Spleen (tissue), 11 donors: ENCODE data around the gene TGM4. TPM values are rescaled to one million over a fixed set of nuclear protein-coding genes. Genes with fewer than 3 reads are reported as not detected.

Source experiments
- DNase-seq: peaks from one replicate; pipeline ENCODE4 v3.0.0-alpha.2; 2020
- H3K27ac ChIP-seq, 8 donors: fragments of 200-600 bp; sonication (generic) in 7 of 8; 1 replicate in 4 of 8; 2 replicates in 4 of 8; pipeline versions ENCODE4 v1.5.0 to v1.8.0; 2016 to 2021; ENCODE audit warnings: inconsistent platforms in 4 of 8, mild to moderate bottlenecking in 4 of 8, moderate library complexity in 1 of 8
- H3K27me3 ChIP-seq, 7 donors: fragments of 200-600 bp; sonication (generic) in 6 of 7; replicated peaks in 1 of 7; 1 replicate in 4 of 7; 2 replicates in 3 of 7; pipeline versions ENCODE4 v1.5.0 to v1.8.0; 2016 to 2021; ENCODE audit warnings: inconsistent platforms in 3 of 7, mild to moderate bottlenecking in 1 of 7
- H3K36me3 ChIP-seq, 6 donors: fragments of 200-600 bp; sonication (generic) in 5 of 6; 1 replicate in 4 of 6; 2 replicates in 2 of 6; pipeline versions ENCODE4 v1.5.0 to v1.8.0; 2016 to 2021; ENCODE audit warnings: inconsistent platforms in 2 of 6
- H3K4me1 ChIP-seq, 6 donors: fragments of 200-600 bp; sonication (generic) in 5 of 6; 1 replicate in 3 of 6; 2 replicates in 3 of 6; pipeline versions ENCODE4 v1.5.0 to v1.8.0; 2016 to 2021; ENCODE audit warnings: inconsistent platforms in 3 of 6
- H3K4me3 ChIP-seq, 8 donors: fragments of 200-600 bp; sonication (generic) in 7 of 8; 1 replicate in 4 of 8; 2 replicates in 4 of 8; pipeline versions ENCODE4 v1.5.0 to v1.8.0; 2016 to 2021; ENCODE audit warnings: inconsistent platforms in 4 of 8, mild to moderate bottlenecking in 4 of 8, moderate library complexity in 2 of 8
- H3K9me3 ChIP-seq, 8 donors: fragments of 200-600 bp; sonication (generic) in 7 of 8; 1 replicate in 4 of 8; 2 replicates in 4 of 8; pipeline versions ENCODE4 v1.5.0 to v1.8.0; 2016 to 2021; ENCODE audit warnings: inconsistent platforms in 4 of 8
- CTCF ChIP-seq, 11 experiments: fragments of 200-600 bp in 7 of 11; fragments of 450-650 bp in 4 of 11; sonication (generic) in 4 of 11; IDR thresholded peaks in 8 of 11; conservative IDR thresholded peaks in 3 of 11; 1 replicate in 7 of 11; 2 replicates in 4 of 11; pipeline versions ENCODE4 v1.4.0 to v1.8.0; 2016 to 2021; ENCODE audit warnings: antibody characterized with exemption in 11 of 11, inconsistent platforms in 4 of 11, mild to moderate bottlenecking in 1 of 11
- POLR2A ChIP-seq, 3 donors: fragments of 450-650 bp; IDR thresholded peaks; one replicate each; pipeline ENCODE4 v1.5.1; 2017; ENCODE audit warnings: antibody characterized with exemption in 3 of 3, mild to moderate bottlenecking in 1 of 3
- POLR2AphosphoS5 ChIP-seq, 3 donors: sonication (generic); formaldehyde crosslinking; IDR thresholded peaks; one replicate each; pipeline ENCODE4 v1.5.1; 2017; ENCODE audit warnings: antibody characterized with exemption in 3 of 3
- WGBS, 5 donors: extraction: QIAGEN DNeasy Blood & Tissue Kit in 3 of 5; methylation state at CpG; one replicate each; pipeline versions ENCODE4 v1.1.5 to v1.1.7; 2013 to 2018; 5-methylcytosine and 5-hydroxymethylcytosine counted together
- intact Hi-C: fragments of 100-400 bp; cut with DNase I; formaldehyde crosslinking; loops from one replicate; pipeline ENCODE4 v1.15.0; 2023; ENCODE audit warnings: low total_unique reads
- polyA plus RNA-seq, 3 donors: library from polyadenylated mRNA; stranded (reverse); fragments of 200-250 nt; gene quantifications; one replicate each; pipeline ENCODE4 v1.2.1, GENCODE V29; 2013
- total RNA-seq, 7 donors: library from RNA; depleted of rRNA in 3 of 7; stranded (reverse); fragments of >200 nt in 3 of 7; fragmentation: NEBNext Ultra II Directional in 4 of 7; extraction: Animal tissue kit (Norgen Biotek cat#: 25700) in 4 of 7; gene quantifications; one replicate each; pipeline versions ENCODE4 v1.1.0 to v1.2.1, GENCODE V29; 2016 to 2021
- donor health status: healthy with polysubstance abuse.
- donor health status: DM: no; HTN: no; CAD: no; lungs with moderate emphysema.
- donor health status: DM: no; HTN: no; CAD: no.
- donor health status: Bipolar disorder and iron deficiency.
- donor health status: healthy.
- donor health status: DM: no; HTN: no; CAD: no.
- donor health status: DM: yes; HTN: yes; CAD: no.

Gene TGM4
- total and polyA plus RNA-seq, 10 donors: not detected

DNA sequence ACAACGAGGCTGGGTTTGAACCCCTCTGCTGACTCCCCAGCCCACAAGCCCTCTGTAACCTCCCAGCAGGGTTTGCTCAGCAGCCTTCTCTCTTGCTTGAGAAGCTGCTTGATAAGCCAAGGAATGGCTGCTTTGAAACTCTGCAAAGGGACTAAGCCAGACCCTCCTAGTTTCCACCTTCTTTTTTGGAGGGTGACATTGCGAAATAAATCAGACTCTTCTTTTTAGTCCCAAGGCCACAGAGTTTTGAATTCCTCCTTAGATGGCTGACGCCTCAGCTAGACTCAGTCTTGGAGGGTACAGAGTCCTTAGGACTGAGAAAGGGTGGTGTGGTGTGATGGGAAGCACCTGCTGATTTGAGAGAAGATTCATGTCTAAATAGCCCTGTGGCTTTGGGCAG lies 1.2 kb downstream of the TGM4 start:
- WGBS, 5 donors: 71 to 94% (median 82%) methylated on average over 3 of the region's 3 CpGs
- intact Hi-C loops: no loop called here

GRCh38 chr3:44877333-44877732 lies 2.9 kb downstream of the TGM4 start:
- Histone ChIP-seq H3K27ac (no peak overlapping the region), H3K4me3 (no peak overlapping the region), H3K27me3 (peaks cover 0 to 4% (median 0%) of the 10 kb centered on the region in 7 donors), H3K36me3 (no peaks in the 10 kb centered on the region), H3K4me1 (no peaks in the 10 kb centered on the region), H3K9me3 (no peaks in the 10 kb centered on the region)
- no peak for DNase-seq
- TF ChIP-seq POLR2AphosphoS5 (IDR thresholded peaks at IDR 0.05): no peak
- TF ChIP-seq CTCF (IDR thresholded peaks at IDR 0.05 in 8 of 11, conservative IDR thresholded peaks at IDR 0.05 in 3 of 11): no peak
- no peak for TF ChIP-seq POLR2A (IDR thresholded peaks at IDR 0.05)
- intact Hi-C loops: no loop called here
- 84 to 95% (median 89%) methylated on average over 3 of the region's 3 CpGs for WGBS, 5 donors

More for the DNA sequence above, 1.2 kb downstream of the TGM4 start:
- Histone ChIP-seq H3K27me3 (no peaks in the 10 kb centered on the region), H3K4me1 (no peaks in the 10 kb centered on the region), H3K9me3 (no peaks in the 10 kb centered on the region), H3K4me3 (no peak overlapping the region), H3K27ac (no peak overlapping the region), H3K36me3 (no peaks in the 10 kb centered on the region)
- no peak for TF ChIP-seq POLR2AphosphoS5 (IDR thresholded peaks at IDR 0.05)
- TF ChIP-seq CTCF (IDR thresholded peaks at IDR 0.05 in 8 of 11, conservative IDR thresholded peaks at IDR 0.05 in 3 of 11): no peak
- TF ChIP-seq POLR2A (IDR thresholded peaks at IDR 0.05): no peak
- DNase-seq: no peak

- Histone ChIP-seq H3K27ac (no peak overlapping the region), H3K4me3 (no peak overlapping the region), H3K36me3 (no peaks in the 10 kb centered on the region), H3K27me3 (peaks cover 0 to 32% (median 0%) of the 10 kb centered on the region in 7 donors), H3K9me3 (peaks cover 0 to 5% (median 0%) of the 10 kb centered on the region in 8 donors), H3K4me1 (no peaks in the 10 kb centered on the region)
- no peak for DNase-seq
- intact Hi-C loops: no loop called here
- no peak for TF ChIP-seq POLR2AphosphoS5 (IDR thresholded peaks at IDR 0.05)
- no peak for TF ChIP-seq POLR2A (IDR thresholded peaks at IDR 0.05)
- TF ChIP-seq CTCF (IDR thresholded peaks at IDR 0.05 in 8 of 11, conservative IDR thresholded peaks at IDR 0.05 in 3 of 11): no peak
- WGBS, 5 donors: 66 to 85% (median 80%) methylated on average over 2 of the region's 2 CpGs
Measured at GRCh38 chr3:44880284-44880683, 5.9 kb downstream of the TGM4 start.

DNA sequence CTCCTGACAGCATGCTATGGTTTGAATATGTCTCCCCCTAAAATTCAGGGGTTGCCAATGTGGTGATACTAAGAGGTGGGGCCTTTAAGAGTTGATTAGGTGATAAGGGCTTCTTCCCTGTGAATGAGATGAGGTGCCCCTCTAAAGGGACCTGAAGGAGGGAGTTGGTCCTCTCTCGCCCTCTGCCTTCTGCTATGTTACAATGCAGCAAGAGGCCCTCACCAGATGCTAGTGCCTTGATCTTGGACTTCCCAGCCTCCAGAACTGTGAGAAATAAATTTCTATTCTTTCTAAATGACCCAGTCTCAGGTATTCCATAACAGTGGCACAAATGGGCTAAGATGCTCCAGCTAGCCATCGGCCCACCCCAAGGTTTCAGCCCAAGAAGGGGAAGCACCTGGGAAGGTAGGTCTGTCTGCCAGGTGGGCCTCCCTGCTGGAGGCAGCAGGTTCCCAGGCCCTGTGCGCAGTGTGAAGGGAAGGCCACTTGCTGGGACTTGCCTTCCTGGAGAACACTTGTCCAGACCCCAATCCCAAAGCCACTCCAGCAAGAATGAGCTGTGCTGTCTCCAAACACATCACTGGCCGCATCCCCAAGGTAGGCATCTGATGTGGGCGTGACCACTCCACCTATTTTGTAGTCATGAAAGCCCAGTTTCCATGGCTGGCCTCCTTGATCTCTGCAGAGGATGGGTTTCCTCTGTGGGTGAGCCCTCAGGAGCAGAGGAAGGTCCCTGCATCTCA lies 9.0 kb downstream of the TGM4 start:
- H3K27ac ChIP-seq: no peak overlapping the region
- no peak for DNase-seq
- H3K27me3 ChIP-seq: peaks cover 0 to 55% (median 0%) of the 10 kb centered on the region in 7 donors
- no peak for TF ChIP-seq POLR2AphosphoS5 (IDR thresholded peaks at IDR 0.05)
- TF ChIP-seq POLR2A (IDR thresholded peaks at IDR 0.05): no peak
- TF ChIP-seq CTCF (IDR thresholded peaks at IDR 0.05 in 8 of 11, conservative IDR thresholded peaks at IDR 0.05 in 3 of 11): no peak
- no peaks in the 10 kb centered on the region for H3K36me3 ChIP-seq
- WGBS, 5 donors: 86 to 97% (median 92%) methylated on average over 3 to 5 of the region's 5 CpGs
- no peaks in the 10 kb centered on the region for H3K4me1 ChIP-seq
- no peak overlapping the region for H3K4me3 ChIP-seq
- intact Hi-C loops: no loop called here
- peaks cover 0 to 5% (median 0%) of the 10 kb centered on the region in 8 donors for H3K9me3 ChIP-seq
